NT2/D1 (cell line): ENCODE measurements around the gene UBL5.
"Not testable (repeated sequence)": the region's sequence is repeated elsewhere in the genome, so short reads cannot be mapped to it uniquely, and the experiment has no call there.

Source experiments
- SUZ12 ChIP-seq: IDR thresholded peaks from 2 replicates; pipeline ENCODE4 v1.6.1; 2011; ENCODE audit not compliant: insufficient read length, insufficient read depth; ENCODE audit errors: extremely low read depth
- YY1 ChIP-seq: IDR thresholded peaks from 2 replicates; pipeline ENCODE4 v1.6.1; 2011; ENCODE audit not compliant: insufficient read length, insufficient read depth
- ZNF274 ChIP-seq: IDR thresholded peaks from 2 replicates; pipeline ENCODE4 v1.6.1; 2011; ENCODE audit warnings: mild to moderate bottlenecking, low read depth, low read length

DNA sequence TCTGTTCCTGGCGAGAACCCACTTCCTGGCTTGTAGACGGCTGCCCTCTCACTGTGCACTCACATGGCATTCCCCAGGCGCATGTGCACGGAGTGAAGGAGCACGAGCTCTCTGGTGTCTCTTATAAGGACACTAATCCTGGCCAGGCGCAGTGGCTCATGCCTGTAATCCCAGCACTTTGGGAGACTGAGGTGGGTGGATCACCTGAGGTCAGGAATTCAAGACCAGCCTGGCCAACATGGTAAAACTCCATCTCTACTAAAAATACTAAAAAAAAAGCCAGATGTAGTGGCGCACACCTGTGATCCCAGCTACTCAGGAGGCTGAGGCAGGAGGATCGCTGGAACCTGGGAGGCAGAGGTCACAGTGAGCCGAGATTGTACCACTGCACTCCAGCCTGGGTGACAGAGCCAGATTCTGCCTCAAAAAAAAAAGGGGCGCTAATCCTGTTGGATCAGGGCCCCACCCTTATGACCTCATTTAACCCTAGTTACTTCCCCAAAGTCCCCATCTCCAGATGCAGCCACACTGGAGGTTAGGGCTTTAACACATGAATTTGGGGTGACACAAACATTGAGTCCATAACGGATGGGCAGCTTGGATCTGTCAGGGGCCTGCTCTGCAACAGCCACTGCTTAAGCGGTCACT, 16.0 kb downstream of the UBL5 start:
- TF ChIP-seq ZNF274, SUZ12, YY1: not testable (repeated sequence)
